Keratinocyte (primary cell): ENCODE data around the gene MEGF8. TPM values are rescaled to one million over a fixed set of nuclear protein-coding genes. Genes with fewer than 3 reads are reported as not detected.

Experiments used
- DNase-seq: peaks from one replicate; pipeline ENCODE4 v3.0.0-alpha.2; 2011; ENCODE audit warnings: low read depth, missing footprints, low spot score
- FAIRE-seq: peaks from 2 replicates; lab custom pipeline; 2011; peaks lifted over from hg19 to GRCh38; lab: Jason Lieb, UNC
- H2AFZ ChIP-seq: 2 replicates; pipeline ENCODE4 v1.6.0; 2012; ENCODE audit warnings: low read length, control low read depth, inconsistent platforms; ENCODE audit not compliant: control insufficient read depth
- H3K27ac ChIP-seq: 2 replicates; pipeline ENCODE4 v1.5.1; 2011; ENCODE audit warnings: low read length; ENCODE audit not compliant: control insufficient read depth, insufficient read depth
- H3K27me3 ChIP-seq: 3 replicates; pipeline ENCODE4 v1.6.0; 2011; ENCODE audit warnings: low read length; ENCODE audit not compliant: control insufficient read depth, insufficient read depth; ENCODE audit errors: extremely low read depth
- H3K36me3 ChIP-seq, 2 experiments: 2 replicates in 1 of 2; 3 replicates in 1 of 2; pipeline ENCODE4 v1.5.1; 2011; ENCODE audit warnings: low read length in 2 of 2, mild to moderate bottlenecking in 1 of 2; ENCODE audit not compliant: control insufficient read depth in 2 of 2, insufficient read depth in 2 of 2; ENCODE audit errors: extremely low read depth in 1 of 2
- H3K4me1 ChIP-seq: 3 replicates; pipeline ENCODE4 v1.5.1; 2011; ENCODE audit warnings: low read length; ENCODE audit not compliant: control insufficient read depth, insufficient read depth; ENCODE audit errors: extremely low read depth
- H3K4me2 ChIP-seq: 3 replicates; pipeline ENCODE4 v1.6.0; 2011; ENCODE audit warnings: low read depth, low read length; ENCODE audit not compliant: control insufficient read depth, insufficient read depth; ENCODE audit errors: extremely low read depth
- H3K4me3 ChIP-seq, 3 experiments: fragments of 200-600 bp in 1 of 3; sonication (generic) in 1 of 3; 2 replicates in 2 of 3; 3 replicates in 1 of 3; pipeline ENCODE4 v1.5.1; 2011 to 2016; ENCODE audit warnings: low read length in 3 of 3, mild to moderate bottlenecking in 3 of 3, control low read depth in 2 of 3, inconsistent platforms in 1 of 3, low read depth in 1 of 3, mixed read lengths in 1 of 3, mixed run types in 1 of 3, moderate library complexity in 1 of 3; ENCODE audit not compliant: control insufficient read depth in 2 of 3, insufficient read depth in 2 of 3; ENCODE audit errors: extremely low read depth in 1 of 3
- H3K79me2 ChIP-seq: 2 replicates; pipeline ENCODE4 v1.6.0; 2012; ENCODE audit warnings: low read length; ENCODE audit not compliant: control insufficient read depth, insufficient read depth
- H3K9ac ChIP-seq: 3 replicates; pipeline ENCODE4 v1.6.0; 2011; ENCODE audit warnings: low read length; ENCODE audit not compliant: control insufficient read depth, insufficient read depth; ENCODE audit errors: extremely low read depth
- H3K9me1 ChIP-seq: 3 replicates; pipeline ENCODE4 v1.6.0; 2011; ENCODE audit warnings: low read length; ENCODE audit not compliant: control insufficient read depth, insufficient read depth; ENCODE audit errors: extremely low read depth
- H3K9me3 ChIP-seq: 2 replicates; pipeline ENCODE4 v1.5.1; 2012; ENCODE audit warnings: low read depth, low read length; ENCODE audit not compliant: control insufficient read depth
- H4K20me1 ChIP-seq: 3 replicates; pipeline ENCODE4 v1.6.0; 2011; ENCODE audit warnings: low read length; ENCODE audit not compliant: control insufficient read depth, insufficient read depth; ENCODE audit errors: extremely low read depth
- EZH2 ChIP-seq: IDR thresholded peaks from one replicate; pipeline ENCODE4 v1.6.1; 2012; ENCODE audit warnings: inconsistent platforms, mild to moderate bottlenecking, low read length, moderate library complexity
- dilution Hi-C: fragments of 300-500 bp; cut with MboI; formaldehyde crosslinking; loops from one replicate; pipeline ENCODE4 v1.7.0; 2020; ENCODE audit warnings: low sequenced_read_pairs; ENCODE audit not compliant: extremely low pct_ligation_motif_present
- polyA plus RNA-seq, 5 experiments: library from polyadenylated mRNA; depleted of rRNA in 3 of 5; stranded (reverse) in 3 of 5; stranded (forward) in 1 of 5; unstranded in 1 of 5; fragments of >200 nt; gene quantifications; 1 replicate in 1 of 5; 2 replicates in 3 of 5; 3 replicates in 1 of 5; pipeline versions ENCODE4 v1.2.1 to v1.2.3, GENCODE V29; 2011 to 2012; ENCODE audit warnings: missing spikeins in 2 of 5, low read depth in 1 of 5, low replicate concordance in 1 of 5
- TF ChIP-seq, protein P1 (sequence below), 3 experiments: IDR thresholded peaks in 1 of 3; conservative IDR thresholded peaks in 1 of 3; optimal IDR thresholded peaks in 1 of 3; 2 replicates in 2 of 3; 3 replicates in 1 of 3; pipeline versions ENCODE3 to v1.5.1; 2011; ENCODE audit warnings: low read length in 3 of 3, mild to moderate bottlenecking in 3 of 3, moderate library complexity in 2 of 3, control low read depth in 1 of 3, inconsistent platforms in 1 of 3; ENCODE audit not compliant: insufficient read depth in 2 of 3; ENCODE audit errors: extremely low read depth in 1 of 3

Gene MEGF8
- polyA plus RNA-seq, 1 donor (not counting 4 experiments of a cell fraction or from before 2014, with no cell fraction given) = 4.1 TPM

GRCh38 chr19:42386974-42387707, 61.7 kb downstream of the MEGF8 start:
- Histone ChIP-seq H3K79me2 (no peaks in the 10 kb centered on the region), H3K9ac (peak overlapping the region; percentile 65), H3K36me3 (no peaks in the 10 kb centered on the region), H3K4me2 (peak overlapping the region; percentile 72), H3K4me1 (peaks cover 6% of the 10 kb centered on the region), H2AFZ (peak overlapping the region; percentile 82), H3K9me3 (no peaks in the 10 kb centered on the region), H4K20me1 (no peaks in the 10 kb centered on the region), H3K9me1 (no peaks in the 10 kb centered on the region), H3K27ac (no peak overlapping the region), H3K27me3 (peaks cover 29% of the 10 kb centered on the region), H3K4me3 (peak overlapping the region; percentile 40 to 69 (median 62))
- dilution Hi-C loops = no loop called here
- TF ChIP-seq EZH2 = no peak
- TF ChIP-seq, protein P1, sequence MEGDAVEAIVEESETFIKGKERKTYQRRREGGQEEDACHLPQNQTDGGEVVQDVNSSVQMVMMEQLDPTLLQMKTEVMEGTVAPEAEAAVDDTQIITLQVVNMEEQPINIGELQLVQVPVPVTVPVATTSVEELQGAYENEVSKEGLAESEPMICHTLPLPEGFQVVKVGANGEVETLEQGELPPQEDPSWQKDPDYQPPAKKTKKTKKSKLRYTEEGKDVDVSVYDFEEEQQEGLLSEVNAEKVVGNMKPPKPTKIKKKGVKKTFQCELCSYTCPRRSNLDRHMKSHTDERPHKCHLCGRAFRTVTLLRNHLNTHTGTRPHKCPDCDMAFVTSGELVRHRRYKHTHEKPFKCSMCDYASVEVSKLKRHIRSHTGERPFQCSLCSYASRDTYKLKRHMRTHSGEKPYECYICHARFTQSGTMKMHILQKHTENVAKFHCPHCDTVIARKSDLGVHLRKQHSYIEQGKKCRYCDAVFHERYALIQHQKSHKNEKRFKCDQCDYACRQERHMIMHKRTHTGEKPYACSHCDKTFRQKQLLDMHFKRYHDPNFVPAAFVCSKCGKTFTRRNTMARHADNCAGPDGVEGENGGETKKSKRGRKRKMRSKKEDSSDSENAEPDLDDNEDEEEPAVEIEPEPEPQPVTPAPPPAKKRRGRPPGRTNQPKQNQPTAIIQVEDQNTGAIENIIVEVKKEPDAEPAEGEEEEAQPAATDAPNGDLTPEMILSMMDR (optimal IDR thresholded peaks at IDR 0.05 in 1 of 3, IDR thresholded peaks at IDR 0.05 in 1 of 3, conservative IDR thresholded peaks at IDR 0.05 in 1 of 3; ENCODE audit: extremely low read depth in 1 of 3, insufficient read depth in 2 of 3, low read length in 3 of 3) = peak; percentile 60 to 66 (median 61)
- DNase-seq (no peak), FAIRE-seq (no peak)

DNA sequence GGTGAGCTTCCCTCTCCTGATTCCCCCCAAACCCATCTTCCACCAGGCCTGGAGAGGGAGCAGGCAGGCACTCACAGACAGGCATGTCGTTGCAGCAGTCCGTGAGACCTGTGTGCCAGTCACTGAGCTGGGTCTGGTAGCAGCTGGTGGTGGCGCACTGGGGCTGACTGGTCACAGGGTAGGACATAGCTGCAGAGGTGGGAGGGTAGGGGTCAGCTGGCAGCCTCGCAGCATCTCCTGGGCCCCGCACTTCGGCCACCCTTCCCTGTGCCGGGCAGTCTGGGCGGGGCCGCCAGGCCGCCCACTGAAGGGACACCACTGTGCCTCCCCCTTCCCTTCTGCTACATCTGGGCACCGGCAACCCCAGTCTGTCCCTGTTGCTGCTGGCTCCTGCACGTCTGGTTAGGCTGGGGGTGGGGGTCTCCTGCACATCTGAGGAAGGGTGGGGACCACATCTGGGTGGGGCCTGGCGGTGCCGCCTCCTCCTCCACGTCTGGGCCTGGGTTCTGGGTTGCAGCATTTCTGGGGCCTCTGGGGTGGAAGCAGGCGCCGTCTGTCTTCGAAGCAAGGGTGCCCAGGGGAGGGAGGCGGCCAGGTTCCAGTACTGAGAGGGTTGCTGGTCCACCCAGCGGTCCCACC, 63.5 kb downstream of the MEGF8 start:
- H3K79me2 ChIP-seq = no peaks in the 10 kb centered on the region
- FAIRE-seq (no peak), DNase-seq (no peak)
- H3K4me1 ChIP-seq = peaks cover 6% of the 10 kb centered on the region
- no peak for TF ChIP-seq EZH2
- TF ChIP-seq, protein P1 (optimal IDR thresholded peaks at IDR 0.05 in 1 of 3, IDR thresholded peaks at IDR 0.05 in 1 of 3, conservative IDR thresholded peaks at IDR 0.05 in 1 of 3; ENCODE audit: extremely low read depth in 1 of 3, insufficient read depth in 2 of 3, low read length in 3 of 3) = no peak
- H3K4me3 ChIP-seq = no peak overlapping the region
- H3K9ac ChIP-seq = no peak overlapping the region
- H4K20me1 ChIP-seq = no peaks in the 10 kb centered on the region
- H3K27me3 ChIP-seq = peaks cover 30% of the 10 kb centered on the region
- no peaks in the 10 kb centered on the region for H3K9me3 ChIP-seq
- H3K4me2 ChIP-seq = no peak overlapping the region
- dilution Hi-C loops = no loop called here
- no peak overlapping the region for H2AFZ ChIP-seq
- no peak overlapping the region for H3K27ac ChIP-seq
- no peaks in the 10 kb centered on the region for H3K36me3 ChIP-seq
- H3K9me1 ChIP-seq = no peaks in the 10 kb centered on the region
